Measurements from ENCODE around the gene DNAJC28.

GRCh38 chr21:33478182-33478581 lies 13.3 kb downstream of the DNAJC28 start:
- TF ChIP-seq, protein P1, sequence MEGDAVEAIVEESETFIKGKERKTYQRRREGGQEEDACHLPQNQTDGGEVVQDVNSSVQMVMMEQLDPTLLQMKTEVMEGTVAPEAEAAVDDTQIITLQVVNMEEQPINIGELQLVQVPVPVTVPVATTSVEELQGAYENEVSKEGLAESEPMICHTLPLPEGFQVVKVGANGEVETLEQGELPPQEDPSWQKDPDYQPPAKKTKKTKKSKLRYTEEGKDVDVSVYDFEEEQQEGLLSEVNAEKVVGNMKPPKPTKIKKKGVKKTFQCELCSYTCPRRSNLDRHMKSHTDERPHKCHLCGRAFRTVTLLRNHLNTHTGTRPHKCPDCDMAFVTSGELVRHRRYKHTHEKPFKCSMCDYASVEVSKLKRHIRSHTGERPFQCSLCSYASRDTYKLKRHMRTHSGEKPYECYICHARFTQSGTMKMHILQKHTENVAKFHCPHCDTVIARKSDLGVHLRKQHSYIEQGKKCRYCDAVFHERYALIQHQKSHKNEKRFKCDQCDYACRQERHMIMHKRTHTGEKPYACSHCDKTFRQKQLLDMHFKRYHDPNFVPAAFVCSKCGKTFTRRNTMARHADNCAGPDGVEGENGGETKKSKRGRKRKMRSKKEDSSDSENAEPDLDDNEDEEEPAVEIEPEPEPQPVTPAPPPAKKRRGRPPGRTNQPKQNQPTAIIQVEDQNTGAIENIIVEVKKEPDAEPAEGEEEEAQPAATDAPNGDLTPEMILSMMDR (IDR thresholded peaks at IDR 0.05), result no peak
- TF ChIP-seq, protein P2, sequence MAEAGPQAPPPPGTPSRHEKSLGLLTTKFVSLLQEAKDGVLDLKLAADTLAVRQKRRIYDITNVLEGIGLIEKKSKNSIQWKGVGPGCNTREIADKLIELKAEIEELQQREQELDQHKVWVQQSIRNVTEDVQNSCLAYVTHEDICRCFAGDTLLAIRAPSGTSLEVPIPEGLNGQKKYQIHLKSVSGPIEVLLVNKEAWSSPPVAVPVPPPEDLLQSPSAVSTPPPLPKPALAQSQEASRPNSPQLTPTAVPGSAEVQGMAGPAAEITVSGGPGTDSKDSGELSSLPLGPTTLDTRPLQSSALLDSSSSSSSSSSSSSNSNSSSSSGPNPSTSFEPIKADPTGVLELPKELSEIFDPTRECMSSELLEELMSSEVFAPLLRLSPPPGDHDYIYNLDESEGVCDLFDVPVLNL (CRISPR knock-in tag; IDR thresholded peaks at IDR 0.05; ENCODE audit: borderline replicate concordance, low read depth), result no peak
- no peak for TF ChIP-seq TEAD4 (CRISPR knock-in tag; IDR thresholded peaks at IDR 0.05)
- no peak for TF ChIP-seq GABPB1 (CRISPR knock-in tag; IDR thresholded peaks at IDR 0.05)
- no peak for TF ChIP-seq MAX (CRISPR knock-in tag; IDR thresholded peaks at IDR 0.05)

All from WTC11 (cell line).